ENCODE results near the gene PRR20G. TPM values are rescaled to one million over a fixed set of nuclear protein-coding genes. Genes with fewer than 3 reads are reported as not detected.
"Not testable (repeated sequence)": the region's sequence is repeated elsewhere in the genome, so short reads cannot be mapped to it uniquely, and the experiment has no call there.

PRR20G gene
- not detected for total RNA-seq

DNA sequence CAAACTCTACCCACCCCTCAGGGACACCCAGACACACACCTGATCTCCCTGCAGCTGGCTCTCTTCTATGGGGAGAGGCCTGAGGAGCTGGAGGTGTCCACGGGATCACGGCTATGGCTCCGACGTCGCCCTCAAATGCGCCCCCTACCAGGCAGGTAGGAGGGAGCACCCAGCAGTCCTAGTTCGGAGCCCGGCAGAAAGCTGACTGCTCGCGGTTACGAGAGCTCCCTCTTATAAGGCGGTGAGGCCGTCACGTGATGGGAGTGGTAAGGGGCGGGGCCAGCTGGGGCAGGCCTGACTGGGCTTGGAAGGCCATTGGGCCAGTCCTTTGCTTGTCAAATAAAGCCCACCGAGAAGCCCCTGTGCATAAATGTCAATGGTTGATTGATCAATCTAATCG, at the start of gene PRR20G:
Gene PRR20G (minus strand): TSS at position 207 of the 400 bp plus-strand sequence. CDS start 681 bp downstream, outside the sequence.
- no peak within 1 kb of the TSS for H3K27ac Mint-ChIP-seq
- H3K9me3 Mint-ChIP-seq: peaks cover 6% of the 10 kb centered on the region
- no peak for DNase-seq
- peaks cover 5% of the 10 kb centered on the region for H3K27me3 Mint-ChIP-seq
- H3K4me1 Mint-ChIP-seq: no peaks in the 10 kb centered on the region
- no peak within 1 kb of the TSS for H3K4me3 Mint-ChIP-seq
- H3K36me3 Mint-ChIP-seq: no peaks in the 10 kb centered on the region

DNA sequence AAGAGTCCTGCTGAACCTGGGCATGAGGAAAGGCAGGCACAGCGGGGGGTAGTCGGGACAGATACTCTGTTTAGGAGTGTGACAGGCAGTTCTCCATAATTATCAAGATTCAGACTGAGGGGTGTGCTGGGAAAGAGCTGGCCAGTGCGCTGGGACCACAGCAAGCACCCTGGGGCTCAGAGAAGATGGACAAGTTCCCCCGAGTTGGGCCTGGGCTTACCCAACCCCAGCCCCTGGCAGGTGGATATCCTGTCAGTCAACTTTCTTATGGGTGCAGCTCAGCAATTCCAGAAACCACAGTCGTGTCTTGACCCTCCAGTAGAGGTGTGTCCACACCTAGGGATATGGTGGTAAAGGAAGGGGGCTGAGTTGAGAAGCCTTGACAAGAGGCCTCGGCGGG, 49.2 kb upstream of the PRR20G start:
- Mint-ChIP-seq H3K36me3 (peaks cover 2% of the 10 kb centered on the region), H3K27me3 (peaks cover 24% of the 10 kb centered on the region), H3K27ac (no peak overlapping the region), H3K4me1 (no peaks in the 10 kb centered on the region), H3K4me3 (no peak overlapping the region), H3K9me3 (peaks cover 19% of the 10 kb centered on the region)
- DNase-seq: no peak

DNA sequence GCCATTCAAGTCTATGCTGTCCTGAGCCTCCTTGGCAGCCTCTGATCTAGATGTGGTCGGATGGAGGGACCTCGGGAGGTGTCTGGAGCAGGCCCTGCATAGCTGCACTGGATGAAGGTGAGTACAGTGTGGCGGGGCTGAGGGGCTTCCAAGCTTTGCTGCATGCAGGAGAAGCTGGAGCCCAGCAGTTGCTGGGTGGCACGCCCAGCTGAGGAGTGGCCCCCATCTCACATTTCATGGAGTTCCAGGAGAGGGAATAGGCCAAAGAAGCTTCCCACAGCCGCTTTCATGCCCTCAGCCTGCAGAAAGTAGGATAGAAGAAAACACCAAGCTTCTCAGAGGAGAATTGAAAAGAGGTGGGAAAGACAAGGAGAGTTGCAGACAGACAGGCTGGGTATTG, 48.3 kb upstream of the PRR20G start:
- H3K4me1 Mint-ChIP-seq: no peaks in the 10 kb centered on the region
- peaks cover 2% of the 10 kb centered on the region for H3K36me3 Mint-ChIP-seq
- DNase-seq: no peak
- H3K9me3 Mint-ChIP-seq: peaks cover 19% of the 10 kb centered on the region
- H3K4me3 Mint-ChIP-seq: no peak overlapping the region
- peaks cover 28% of the 10 kb centered on the region for H3K27me3 Mint-ChIP-seq
- no peak overlapping the region for H3K27ac Mint-ChIP-seq

DNA sequence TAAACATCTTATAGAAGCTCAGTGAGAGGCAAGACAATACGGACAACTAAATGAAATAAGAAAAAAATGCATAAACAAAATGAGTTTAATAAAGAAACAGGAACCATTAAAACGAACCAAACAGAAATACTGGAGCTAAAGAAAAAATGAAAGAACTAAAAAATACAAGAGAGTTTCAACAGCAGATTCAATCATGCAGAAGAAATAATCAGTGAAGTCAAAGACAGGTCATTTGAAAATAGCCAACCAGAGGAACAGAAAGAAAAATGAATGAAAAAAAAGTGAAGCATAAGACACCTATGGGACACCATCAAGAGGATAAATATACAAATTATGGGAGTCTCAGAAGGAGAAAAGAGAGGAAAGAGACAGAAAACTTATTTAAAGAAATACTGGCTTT, 42.5 kb upstream of the PRR20G start:
- DNase-seq: no peak
- H3K27me3 Mint-ChIP-seq: peaks cover 23% of the 10 kb centered on the region
- no peak overlapping the region for H3K27ac Mint-ChIP-seq
- H3K4me1 Mint-ChIP-seq: no peaks in the 10 kb centered on the region
- peaks cover 3% of the 10 kb centered on the region for H3K36me3 Mint-ChIP-seq
- H3K4me3 Mint-ChIP-seq: no peak overlapping the region
- peaks cover 21% of the 10 kb centered on the region for H3K9me3 Mint-ChIP-seq

DNA sequence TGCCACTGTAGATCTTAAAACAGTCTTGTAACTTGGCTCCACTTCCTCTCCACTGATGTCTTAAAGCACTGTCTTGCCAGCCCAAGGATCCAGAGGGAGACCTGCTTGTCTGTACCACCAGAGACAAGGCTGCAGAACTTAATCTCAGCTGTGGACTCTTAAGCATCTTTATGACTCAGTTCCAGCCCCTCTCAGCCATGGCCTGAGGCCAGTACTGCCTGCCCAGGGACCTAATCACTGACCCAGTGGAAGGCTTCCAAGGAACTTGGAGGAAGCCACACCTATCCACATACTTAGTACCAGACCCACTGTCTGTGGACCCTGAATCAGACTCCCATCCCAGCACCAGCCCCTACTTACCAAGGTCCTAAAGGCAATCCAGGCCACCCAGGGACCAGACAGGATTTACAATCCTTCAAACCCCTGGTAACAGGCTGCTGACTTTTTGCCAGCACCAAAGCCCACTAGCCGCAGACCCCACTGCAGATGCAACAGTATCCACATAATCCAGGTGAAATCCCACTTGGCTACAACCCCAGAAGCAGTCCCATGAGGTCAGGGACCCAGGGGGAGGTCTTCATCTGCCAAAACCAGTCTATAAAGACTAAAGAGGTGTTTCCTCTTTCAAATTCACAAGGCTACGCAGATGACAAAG, 41.9 kb upstream of the PRR20G start:
- H3K36me3 Mint-ChIP-seq: peaks cover 3% of the 10 kb centered on the region
- no peaks in the 10 kb centered on the region for H3K4me1 Mint-ChIP-seq
- peaks cover 19% of the 10 kb centered on the region for H3K9me3 Mint-ChIP-seq
- H3K4me3 Mint-ChIP-seq: no peak overlapping the region
- H3K27me3 Mint-ChIP-seq: peaks cover 25% of the 10 kb centered on the region
- no peak overlapping the region for H3K27ac Mint-ChIP-seq
- no peak for DNase-seq

DNA sequence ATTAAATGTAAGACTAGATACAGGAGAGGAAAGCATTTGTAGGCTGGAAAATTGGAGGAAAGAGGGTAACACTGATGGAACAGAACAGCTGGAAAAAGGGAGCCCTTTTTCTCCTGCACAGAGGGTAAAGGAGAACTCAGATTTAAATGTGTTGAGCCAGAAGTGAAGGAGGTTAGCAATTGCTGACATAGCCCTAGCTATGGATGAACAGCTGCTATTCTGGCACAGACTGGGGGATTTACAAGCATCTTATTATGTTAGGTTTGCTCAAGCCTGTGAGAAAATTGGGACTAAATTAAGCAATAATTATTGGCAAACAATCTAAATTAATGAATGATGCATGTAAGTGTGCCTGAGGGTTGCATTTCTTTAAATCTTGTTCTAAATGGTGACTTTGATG, 40.6 kb upstream of the PRR20G start:
- Mint-ChIP-seq H3K36me3 (peaks cover 3% of the 10 kb centered on the region), H3K27ac (no peak overlapping the region)

DNA sequence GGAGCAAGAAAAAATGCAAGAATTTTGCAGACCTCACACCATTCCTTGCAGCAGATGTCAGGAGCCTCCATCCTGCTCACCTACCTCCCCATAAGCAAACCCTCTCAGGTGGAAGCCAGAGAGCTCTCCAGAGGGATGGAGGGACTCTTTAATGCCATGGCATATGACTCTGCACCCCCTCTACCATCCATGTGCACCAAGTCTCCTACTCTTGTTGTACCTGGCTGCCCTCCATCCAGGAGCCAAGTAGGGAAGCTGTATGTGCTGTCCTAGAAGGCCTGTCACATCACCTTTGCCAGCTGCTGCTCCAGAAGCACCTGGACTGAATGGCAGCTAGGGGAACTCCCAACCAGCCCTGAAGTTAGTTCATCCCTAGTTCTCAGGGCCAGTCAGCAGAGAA, 38.5 kb upstream of the PRR20G start:
- Mint-ChIP-seq H3K9me3 (peaks cover 7% of the 10 kb centered on the region), H3K36me3 (peaks cover 1% of the 10 kb centered on the region), H3K27me3 (peaks cover 26% of the 10 kb centered on the region), H3K4me1 (no peaks in the 10 kb centered on the region), H3K27ac (no peak overlapping the region), H3K4me3 (no peak overlapping the region)
- DNase-seq: no peak

More for the DNA sequence above, 40.6 kb upstream of the PRR20G start:
- peaks cover 25% of the 10 kb centered on the region for H3K27me3 Mint-ChIP-seq
- DNase-seq: no peak
- H3K4me1 Mint-ChIP-seq: no peaks in the 10 kb centered on the region
- peaks cover 16% of the 10 kb centered on the region for H3K9me3 Mint-ChIP-seq
- no peak overlapping the region for H3K4me3 Mint-ChIP-seq

DNA sequence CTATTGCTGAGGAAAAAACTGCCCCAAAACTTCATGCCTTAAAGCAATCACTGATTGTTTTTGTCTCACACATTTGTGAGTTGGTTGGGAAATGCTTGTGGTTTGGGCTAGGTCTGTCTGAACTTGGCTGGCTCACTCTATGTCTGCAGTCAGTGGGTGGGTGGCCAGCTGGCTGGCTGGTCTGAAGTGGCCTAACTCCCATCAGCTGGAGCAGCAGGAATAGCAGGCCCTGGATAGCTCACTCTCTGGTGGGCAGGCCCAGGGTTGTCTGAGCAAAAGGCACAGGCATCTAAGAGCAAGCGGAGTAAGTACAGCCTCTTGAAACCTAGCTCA, 37.7 kb upstream of the PRR20G start:
- peaks cover 7% of the 10 kb centered on the region for H3K9me3 Mint-ChIP-seq
- peaks cover 32% of the 10 kb centered on the region for H3K27me3 Mint-ChIP-seq
- DNase-seq: no peak
- peaks cover 1% of the 10 kb centered on the region for H3K36me3 Mint-ChIP-seq
- H3K4me3 Mint-ChIP-seq: no peak overlapping the region
- H3K4me1 Mint-ChIP-seq: no peaks in the 10 kb centered on the region
- no peak overlapping the region for H3K27ac Mint-ChIP-seq

DNA sequence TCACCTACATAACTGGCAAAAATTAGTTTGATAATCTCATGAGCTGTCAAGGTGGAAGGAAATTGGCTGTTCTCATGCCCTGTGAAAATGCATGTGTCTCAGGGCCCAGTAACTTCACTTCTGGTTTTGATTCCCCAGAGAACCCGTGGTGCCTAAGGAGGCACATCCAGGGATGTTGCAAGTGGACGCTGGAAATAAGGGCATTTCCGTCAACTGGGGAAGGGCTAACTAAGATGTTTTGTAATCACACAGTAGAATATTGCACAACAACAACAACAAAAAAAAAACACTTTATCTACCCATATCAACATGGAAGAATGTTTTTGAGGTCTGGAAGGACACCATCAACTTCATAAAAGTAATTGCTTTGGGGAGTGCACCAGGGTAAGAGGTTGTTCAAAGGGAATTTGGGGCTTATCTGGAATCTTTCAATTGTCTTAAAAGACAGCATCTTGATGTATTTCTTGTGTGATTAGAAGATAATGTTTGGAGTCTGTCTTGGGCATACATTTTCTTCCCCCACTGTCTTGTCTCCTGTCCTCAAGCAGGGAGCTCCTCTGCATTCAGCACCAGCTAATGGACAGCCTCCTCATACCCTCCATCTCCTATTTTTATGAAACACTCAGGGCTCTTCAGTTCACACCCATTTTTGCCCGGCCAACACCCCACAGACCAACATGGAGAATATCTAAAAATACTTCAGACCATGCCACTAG, 37.2 kb upstream of the PRR20G start:
- Mint-ChIP-seq H3K9me3 (peaks cover 2% of the 10 kb centered on the region), H3K36me3 (no peaks in the 10 kb centered on the region), H3K27me3 (peaks cover 30% of the 10 kb centered on the region), H3K4me1 (no peaks in the 10 kb centered on the region), H3K27ac (no peak overlapping the region), H3K4me3 (no peak overlapping the region)
- no peak for DNase-seq

DNA sequence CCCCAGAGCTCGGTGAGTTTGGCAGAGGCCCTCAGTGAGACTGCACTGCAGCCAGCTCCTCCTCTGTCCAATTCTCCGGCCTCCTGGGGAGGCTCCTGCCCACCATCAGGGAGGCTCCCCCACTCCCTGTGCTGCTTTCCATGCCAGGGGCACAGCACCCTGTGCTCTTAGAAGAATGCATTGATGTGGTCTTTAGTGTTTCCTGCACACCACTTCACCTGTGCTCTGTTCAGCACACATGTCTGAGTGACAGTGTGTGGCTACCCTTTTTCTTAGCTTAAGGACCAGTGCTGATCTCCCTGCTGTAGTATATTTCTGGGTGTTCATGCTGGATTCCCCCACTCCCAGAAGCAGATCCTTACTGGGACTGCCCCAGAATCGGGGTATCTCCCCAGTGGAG, 36.2 kb upstream of the PRR20G start:
- no peak for DNase-seq
- Mint-ChIP-seq H3K27ac (no peak overlapping the region), H3K9me3 (peaks cover 2% of the 10 kb centered on the region), H3K36me3 (no peaks in the 10 kb centered on the region), H3K4me1 (no peaks in the 10 kb centered on the region), H3K4me3 (no peak overlapping the region), H3K27me3 (peaks cover 30% of the 10 kb centered on the region)

DNA sequence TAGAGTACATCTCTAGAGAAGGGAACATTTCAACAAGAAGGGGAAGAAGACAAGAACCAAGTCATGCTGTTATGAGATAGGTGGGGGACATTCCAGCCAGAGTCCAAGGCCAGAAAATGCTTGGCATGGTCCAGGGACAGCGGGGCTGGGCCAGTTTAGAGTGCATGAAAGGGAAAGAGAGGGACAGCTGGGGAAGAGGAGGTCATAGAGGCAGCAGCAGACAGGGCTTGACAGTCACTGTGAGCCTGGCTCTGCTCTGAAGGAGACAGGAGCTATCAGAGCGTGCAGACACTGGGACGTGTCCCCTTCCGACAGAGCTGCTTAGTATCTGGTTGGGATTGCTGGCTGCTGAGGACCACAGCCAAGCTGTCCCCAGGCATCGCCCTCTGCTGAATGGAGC, 35.7 kb upstream of the PRR20G start:
- H3K4me3 Mint-ChIP-seq: no peak overlapping the region
- H3K36me3 Mint-ChIP-seq: no peaks in the 10 kb centered on the region
- DNase-seq: no peak
- H3K27ac Mint-ChIP-seq: no peak overlapping the region
- H3K4me1 Mint-ChIP-seq: no peaks in the 10 kb centered on the region
- H3K27me3 Mint-ChIP-seq: peaks cover 30% of the 10 kb centered on the region
- H3K9me3 Mint-ChIP-seq: peaks cover 2% of the 10 kb centered on the region

DNA sequence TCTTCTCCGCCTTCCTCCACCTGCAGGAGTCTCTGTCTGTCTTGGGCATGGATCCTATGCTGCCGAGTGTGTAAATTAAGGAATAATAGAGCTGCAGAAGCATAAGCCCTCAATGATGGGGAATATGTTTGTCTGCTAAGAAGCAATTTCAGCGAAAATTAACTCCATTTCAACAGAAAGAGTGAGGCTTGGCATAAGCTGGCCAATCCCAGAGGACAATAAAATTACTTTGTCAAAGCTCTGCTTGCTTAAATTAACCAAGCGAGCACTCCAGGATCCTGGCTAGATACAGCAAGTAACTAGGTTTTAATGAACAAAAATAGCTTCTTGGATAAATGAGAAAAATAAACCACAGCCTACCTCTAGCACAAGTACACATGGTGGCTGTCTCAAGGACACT, 33.5 kb upstream of the PRR20G start:
- no peak overlapping the region for H3K27ac Mint-ChIP-seq
- no peaks in the 10 kb centered on the region for H3K9me3 Mint-ChIP-seq
- no peak overlapping the region for H3K4me3 Mint-ChIP-seq
- peaks cover 25% of the 10 kb centered on the region for H3K27me3 Mint-ChIP-seq
- no peak for DNase-seq
- no peaks in the 10 kb centered on the region for H3K4me1 Mint-ChIP-seq
- no peaks in the 10 kb centered on the region for H3K36me3 Mint-ChIP-seq

DNA sequence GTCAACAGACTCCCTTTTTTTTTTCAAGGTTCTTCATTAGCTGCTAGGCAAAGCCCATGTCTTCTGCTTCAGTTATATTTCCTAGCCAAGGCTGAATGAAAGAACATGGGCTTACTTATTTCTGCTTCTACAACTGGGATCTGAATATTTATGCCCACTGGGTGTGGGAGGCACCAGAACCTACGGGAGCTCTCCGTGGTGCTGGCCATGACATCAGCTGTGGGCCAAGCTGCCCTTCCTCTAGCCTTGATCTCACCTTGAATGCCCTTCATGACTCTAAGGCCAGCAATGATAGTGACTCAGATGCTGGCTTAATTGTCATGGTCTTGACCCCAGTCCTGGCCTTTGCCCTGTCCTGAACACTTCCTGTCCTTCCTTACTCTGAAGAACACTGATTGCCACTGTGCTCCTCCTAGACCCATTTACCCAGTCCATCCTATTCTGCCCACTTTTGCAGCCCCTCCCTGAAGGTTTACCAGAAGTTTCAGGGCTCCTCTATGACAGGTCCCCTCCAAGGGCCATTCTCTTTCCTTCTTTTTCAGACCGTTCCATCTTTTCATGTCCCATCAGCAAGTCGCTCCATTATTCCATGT, 32.8 kb upstream of the PRR20G start:
- no peak overlapping the region for H3K27ac Mint-ChIP-seq
- DNase-seq: no peak
- no peaks in the 10 kb centered on the region for H3K4me1 Mint-ChIP-seq

DNA sequence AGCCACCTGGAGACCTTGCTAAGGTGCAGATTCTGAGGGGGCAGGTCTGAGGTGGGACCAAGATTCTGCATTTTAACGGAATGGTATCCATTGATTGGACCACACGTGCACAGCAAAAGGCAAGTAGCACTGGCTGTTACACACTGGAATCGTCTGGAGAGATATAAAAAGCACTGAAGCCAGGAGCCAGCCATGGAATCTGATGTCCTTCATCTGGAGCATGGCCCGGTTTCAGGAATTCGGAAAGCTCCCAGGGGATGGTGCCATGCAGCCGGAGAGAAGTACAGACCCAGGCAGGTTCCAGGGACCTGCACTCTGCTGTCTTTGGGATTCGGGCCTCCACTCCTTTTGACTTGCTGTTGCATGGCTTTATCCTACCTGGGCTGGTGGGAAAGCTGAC, 28.8 kb upstream of the PRR20G start:
- no peak for DNase-seq
- Mint-ChIP-seq H3K4me1 (no peaks in the 10 kb centered on the region), H3K27me3 (peaks cover 38% of the 10 kb centered on the region), H3K9me3 (no peaks in the 10 kb centered on the region), H3K27ac (no peak overlapping the region), H3K36me3 (no peaks in the 10 kb centered on the region), H3K4me3 (no peak overlapping the region)

More for the DNA sequence above, 32.8 kb upstream of the PRR20G start:
- no peaks in the 10 kb centered on the region for H3K36me3 Mint-ChIP-seq
- H3K27me3 Mint-ChIP-seq: peaks cover 26% of the 10 kb centered on the region
- H3K4me3 Mint-ChIP-seq: no peak overlapping the region
- no peaks in the 10 kb centered on the region for H3K9me3 Mint-ChIP-seq

DNA sequence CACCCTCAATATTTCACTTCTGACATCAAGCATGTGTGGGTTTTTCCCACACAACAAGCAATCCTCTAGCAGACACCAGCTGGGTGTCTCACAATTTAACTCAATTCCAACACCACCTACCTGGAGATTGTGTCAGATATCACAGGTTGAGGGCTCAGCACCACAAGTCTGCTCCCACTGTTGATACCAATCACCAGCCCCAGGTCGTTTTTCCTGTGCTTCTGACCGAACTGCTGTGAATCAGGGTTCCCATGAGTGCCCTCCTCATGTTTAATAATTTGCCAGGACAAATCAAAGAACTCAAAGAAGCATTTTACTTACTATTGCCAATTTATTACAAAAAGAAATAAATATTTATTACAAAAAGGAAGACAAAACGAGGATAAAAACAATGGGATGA, 25.0 kb upstream of the PRR20G start:
- Mint-ChIP-seq H3K36me3 (no peaks in the 10 kb centered on the region), H3K9me3 (peaks cover 3% of the 10 kb centered on the region), H3K27me3 (peaks cover 28% of the 10 kb centered on the region)

DNA sequence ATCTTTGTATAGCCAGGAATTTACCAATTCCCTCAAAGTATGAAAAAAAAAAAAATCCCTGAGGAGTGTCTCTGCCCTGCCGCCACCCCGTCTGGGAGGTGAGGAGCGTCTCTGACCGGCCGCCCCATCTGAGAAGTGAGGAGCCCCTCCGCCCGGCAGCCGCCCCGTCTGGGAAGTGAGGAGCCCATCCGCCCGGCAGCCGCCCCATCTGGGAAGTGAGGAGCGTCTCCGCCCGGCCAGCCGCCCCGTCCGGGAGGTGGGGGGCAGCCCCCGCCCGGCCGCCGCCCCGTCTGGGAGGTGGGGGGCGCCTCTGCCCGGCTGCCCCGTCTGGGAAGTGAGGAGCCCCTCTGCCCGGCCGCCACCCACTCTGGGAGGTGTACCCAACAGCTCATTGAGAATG, 21.0 kb upstream of the PRR20G start:
- not testable (repeated sequence) for H3K9me3 Mint-ChIP-seq, DNase-seq, H3K4me3 Mint-ChIP-seq, H3K27ac Mint-ChIP-seq, H3K36me3 Mint-ChIP-seq, H3K4me1 Mint-ChIP-seq
- H3K27me3 Mint-ChIP-seq: peaks cover 18% of the 10 kb centered on the region

More for the DNA sequence above, 25.0 kb upstream of the PRR20G start:
- Mint-ChIP-seq H3K4me3 (no peak overlapping the region), H3K27ac (no peak overlapping the region), H3K4me1 (no peaks in the 10 kb centered on the region)
- DNase-seq: no peak

Data from activated naive CD8-positive, alpha-beta T cell treated with anti-CD3 and anti-CD28 coated beads for 36 hours (primary cell).